Stimulated activated CD8-positive, alpha-beta memory T cell treated with anti-CD3 and anti-CD28 coated beads, Interleukin-7, amount 100 ng/mL, for 24 hours (primary cell): ENCODE data around the gene CATSPER3.

Experiments
- DNase-seq: peaks from one replicate; pipeline ENCODE4 v3.0.0-alpha.2; 2020; ENCODE audit warnings: low read depth

CATSPER3 gene

GRCh38 chr5:134967607-134968006, at the start of gene CATSPER3:
TSS of gene CATSPER3 (plus strand) at chr5:134967907. CDS start at chr5:134967992, 85 bp downstream.
- no peak for DNase-seq

GRCh38 chr5:134918861-134919260, 48.8 kb upstream of the CATSPER3 start:
- no peak for DNase-seq

DNA sequence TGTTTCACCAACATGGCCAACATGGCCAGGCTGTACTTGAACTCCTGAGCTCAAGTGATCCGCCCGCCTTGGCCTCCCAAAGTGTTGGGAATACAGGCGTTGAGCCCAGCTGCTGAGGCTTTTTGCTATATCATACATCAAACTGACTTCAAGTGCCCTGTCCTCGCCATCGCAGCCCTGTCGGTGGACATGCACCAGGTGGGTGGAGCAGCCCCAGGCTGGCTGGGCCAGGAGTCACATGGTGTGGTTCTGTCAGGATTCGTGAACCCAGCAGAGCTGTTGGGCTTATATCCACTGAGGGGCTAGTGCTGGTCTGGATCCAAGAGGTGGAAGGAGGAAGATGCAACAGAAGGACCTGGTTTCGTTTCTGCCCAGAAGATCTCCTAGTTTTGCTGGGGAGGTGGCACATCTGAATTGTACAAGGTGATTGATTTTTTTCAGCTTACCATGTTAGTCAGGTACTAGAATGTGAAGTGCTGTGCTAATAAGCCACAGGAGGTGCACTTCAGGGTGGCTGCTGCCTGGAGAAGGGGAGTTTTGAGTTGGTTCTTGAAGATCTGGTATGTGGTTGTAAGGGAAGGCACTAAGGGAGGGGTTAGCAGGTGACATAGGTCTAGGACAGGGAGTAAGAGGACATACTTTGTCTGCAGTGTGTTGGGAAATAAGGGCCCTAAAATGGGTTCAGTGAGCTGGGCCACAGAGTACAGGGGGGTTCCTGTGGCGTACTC, 46.7 kb upstream of the CATSPER3 start:
- DNase-seq, result no peak

GRCh38 chr5:134932508-134932907, 35.2 kb upstream of the CATSPER3 start:
- no peak for DNase-seq

GRCh38 chr5:134934202-134934601, 33.5 kb upstream of the CATSPER3 start:
- no peak for DNase-seq

GRCh38 chr5:134935711-134936602, 31.8 kb upstream of the CATSPER3 start:
- no peak for DNase-seq

GRCh38 chr5:134937526-134937925, 30.2 kb upstream of the CATSPER3 start:
- DNase-seq, result no peak

- no peak for DNase-seq
These were observed 29.7 kb upstream of the CATSPER3 start for GRCh38 chr5:134938030-134938429.

DNA sequence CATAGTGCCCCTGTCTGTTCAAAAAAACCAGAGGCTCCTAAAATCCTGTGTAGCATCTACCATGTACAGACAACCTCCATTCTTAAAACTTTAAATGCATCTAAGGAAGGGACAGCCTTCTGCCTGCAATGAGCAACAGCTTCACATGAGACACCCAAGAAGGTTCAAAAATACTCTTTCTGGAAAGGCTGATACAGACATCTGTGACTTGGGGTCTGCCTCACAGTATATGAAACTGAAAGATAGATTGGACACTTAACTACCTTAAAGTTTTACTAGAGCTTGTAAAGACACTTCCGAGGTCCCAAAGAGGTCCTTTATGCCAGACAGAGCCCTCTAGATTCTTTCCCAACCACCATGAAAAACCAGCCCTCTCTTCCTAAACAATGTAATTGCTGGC, 28.2 kb upstream of the CATSPER3 start:
- DNase-seq, result no peak

DNA sequence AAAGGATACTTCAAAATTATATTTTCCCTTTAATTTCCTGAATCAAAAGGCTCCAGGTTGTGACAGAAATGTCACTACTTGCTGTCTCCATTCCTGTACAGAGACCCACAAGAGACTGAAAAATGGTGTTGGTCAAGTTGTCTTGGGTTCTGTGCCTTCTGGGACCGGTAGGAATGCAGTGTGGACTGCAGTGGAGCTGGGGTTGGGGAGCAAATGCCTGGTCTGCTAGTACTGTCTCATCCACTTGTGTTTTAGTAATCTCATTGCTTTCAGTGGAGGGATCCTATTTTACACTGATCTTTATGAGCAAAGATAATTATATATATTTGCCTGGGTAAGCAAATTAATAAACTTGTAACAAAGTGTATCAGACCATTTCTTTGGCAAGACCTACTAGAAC, 24.2 kb upstream of the CATSPER3 start:
- no peak for DNase-seq

DNA sequence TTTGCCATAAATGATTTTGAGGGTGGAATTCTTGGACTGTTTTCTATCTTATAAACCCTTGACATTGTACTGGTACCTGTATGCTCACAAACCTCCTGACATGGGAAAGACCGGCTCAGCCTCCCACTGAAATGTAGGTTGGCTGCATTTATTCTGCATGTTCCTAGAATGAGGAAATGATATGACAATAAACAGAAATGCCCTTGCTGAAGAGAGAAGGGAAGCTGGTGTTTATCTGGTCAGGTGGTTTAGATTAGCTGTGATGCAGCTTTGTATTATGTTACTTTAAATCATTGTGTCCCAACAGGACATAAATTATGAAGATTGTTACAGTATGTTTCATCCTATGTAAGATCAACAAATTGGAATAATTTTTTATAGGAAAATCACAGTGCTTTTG, 23.1 kb upstream of the CATSPER3 start:
- no peak for DNase-seq

GRCh38 chr5:134945041-134945440, 22.7 kb upstream of the CATSPER3 start:
- DNase-seq, result no peak

GRCh38 chr5:134948911-134949310, 18.8 kb upstream of the CATSPER3 start:
- no peak for DNase-seq

- no peak for DNase-seq
These were observed 18.4 kb upstream of the CATSPER3 start for GRCh38 chr5:134949316-134949715.

- no peak for DNase-seq
These were observed 9.6 kb upstream of the CATSPER3 start for GRCh38 chr5:134957920-134958608.

DNA sequence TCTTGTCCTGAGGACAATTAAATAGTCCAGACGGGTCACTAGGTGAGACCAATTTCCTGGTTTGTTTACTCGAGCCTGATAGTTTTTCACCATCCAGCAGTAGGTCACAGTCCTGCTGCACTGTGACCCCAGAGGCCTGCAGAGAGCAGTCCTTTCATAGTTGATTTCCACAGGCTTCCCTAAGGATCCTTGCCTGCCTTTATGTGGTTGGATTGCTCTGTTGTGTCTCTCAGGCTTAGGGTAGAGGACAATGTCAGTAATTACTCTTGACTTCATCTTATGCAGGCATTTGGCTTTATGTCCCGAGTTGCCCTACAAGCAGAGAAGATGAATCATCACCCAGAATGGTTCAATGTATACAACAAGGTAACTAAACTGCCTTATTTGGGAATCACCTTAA, 9.0 kb upstream of the CATSPER3 start:
- DNase-seq, result no peak

GRCh38 chr5:134963098-134963497, 4.6 kb upstream of the CATSPER3 start:
- no peak for DNase-seq

DNA sequence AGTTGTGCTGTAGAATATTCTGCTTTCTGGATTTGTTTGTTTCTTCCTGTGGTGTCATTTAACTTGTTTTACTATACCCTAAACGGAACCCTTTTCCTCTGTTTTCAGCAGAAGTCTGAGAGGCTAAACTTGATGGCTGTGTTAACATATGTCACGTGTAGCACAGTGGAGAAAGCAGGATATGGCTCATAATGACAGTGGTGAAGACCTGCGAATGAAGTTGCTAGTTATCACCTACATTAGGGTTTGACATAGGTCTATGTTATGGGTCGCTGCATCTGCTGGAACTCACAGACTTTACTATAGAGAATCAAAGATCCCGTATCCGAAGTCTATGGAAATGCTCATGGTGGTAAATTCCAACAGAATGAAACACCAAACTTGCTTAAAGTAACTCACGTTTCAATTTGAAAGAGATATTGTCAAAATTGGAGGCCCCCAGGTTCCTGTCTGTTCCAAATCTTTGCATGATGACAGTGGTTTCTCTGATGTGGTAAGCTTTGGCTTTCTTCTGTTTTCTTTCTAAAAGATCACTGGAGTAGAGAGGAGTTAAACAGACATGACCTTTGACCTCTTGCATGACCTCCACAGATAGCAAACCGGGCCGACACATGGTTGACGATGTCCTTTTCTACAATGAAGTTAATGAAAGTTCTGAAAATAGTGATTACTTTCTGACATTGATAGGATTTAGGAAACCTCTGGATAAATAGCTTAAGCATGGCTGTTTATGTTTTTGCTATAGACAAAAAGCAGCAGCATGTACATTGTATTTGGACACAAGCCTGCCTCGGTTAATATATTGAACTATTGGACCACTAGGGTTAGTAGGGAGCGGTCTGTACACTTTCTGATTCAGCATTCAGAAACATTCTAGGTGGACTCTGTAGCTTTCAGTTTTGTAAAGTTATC, 3.1 kb upstream of the CATSPER3 start:
- DNase-seq, result no peak

GRCh38 chr5:134965271-134965825, 2.4 kb upstream of the CATSPER3 start:
- DNase-seq, result no peak

DNA sequence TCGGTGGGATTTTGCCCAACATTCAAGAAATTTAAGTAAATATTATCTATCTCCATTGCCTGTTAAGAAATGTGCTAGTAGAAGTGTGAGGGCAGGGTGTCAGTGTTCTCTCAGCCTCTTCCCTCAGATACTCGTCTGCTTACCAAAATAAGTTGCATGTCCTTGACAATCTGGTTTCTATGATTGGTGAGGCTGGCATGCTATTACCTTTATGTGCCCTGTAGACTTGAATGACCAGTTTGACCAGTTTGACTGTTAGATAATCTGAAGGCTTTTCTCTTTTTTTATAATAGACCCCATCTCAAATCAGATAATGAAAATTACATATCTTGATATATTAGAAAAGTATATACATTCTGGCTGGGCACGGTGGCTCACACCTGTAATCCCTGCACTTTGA, 348 bp downstream of the CATSPER3 start:
- DNase-seq, result no peak

DNA sequence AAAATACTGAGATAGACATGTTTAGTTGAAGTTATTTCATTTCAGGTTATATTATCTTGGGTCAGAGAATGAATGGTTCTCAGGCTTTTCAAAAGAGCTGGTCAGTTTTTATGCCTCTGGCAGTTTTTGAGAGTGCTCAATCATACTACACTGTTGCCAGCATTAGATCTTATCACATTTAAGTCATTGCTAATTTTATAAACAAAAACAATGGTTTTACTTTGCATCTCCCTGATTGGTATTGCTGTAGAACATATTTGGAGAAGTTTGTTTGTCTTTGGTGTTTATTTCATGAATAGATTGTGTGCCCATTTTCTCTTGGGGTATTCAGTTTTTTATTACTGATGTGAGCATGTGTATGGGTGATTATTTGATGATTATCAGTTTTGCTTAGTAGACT, 1.5 kb downstream of the CATSPER3 start:
- DNase-seq, result no peak
